Posterior cingulate gyrus (tissue), 11 donors: ENCODE results near the gene GJA9.

Experiments
- DNase-seq, 10 donors: peaks; one replicate each; pipeline versions ENCODE4 v3.0.0 to v3.0.0-alpha.2; 2020 to 2021; ENCODE audit warnings: mixed read lengths in 3 of 10
- intact Hi-C: fragments of 100-400 bp; cut with DNase I; formaldehyde crosslinking; loops from one replicate; pipeline ENCODE4 v1.15.1; 2023

GJA9 gene

GRCh38 chr1:38834221-38834782, 47.1 kb downstream of the GJA9 start:
- intact Hi-C loops = no loop called here

DNA sequence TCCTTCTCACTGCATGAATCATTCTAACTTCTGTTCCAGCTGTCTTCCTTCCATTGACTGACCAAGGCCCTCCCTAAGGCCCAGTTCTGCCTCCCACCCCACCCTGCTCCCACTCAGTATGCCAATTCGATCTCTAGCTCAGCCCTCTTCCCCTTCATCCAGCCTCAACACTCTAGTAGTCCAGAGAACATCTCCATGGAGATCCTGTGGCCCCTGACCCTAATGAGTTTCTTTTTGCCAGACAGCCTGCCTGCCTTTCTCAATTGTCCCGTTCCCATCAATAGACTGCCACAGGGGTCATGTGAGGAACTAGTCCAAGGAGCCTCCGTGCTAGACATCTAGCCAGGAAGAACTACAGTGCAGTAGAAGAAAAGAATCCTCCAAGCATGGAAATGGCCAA, 48.2 kb downstream of the GJA9 start:
- no peak for DNase-seq
- intact Hi-C loops = no loop called here

More at GRCh38 chr1:38834221-38834782, 47.1 kb downstream of the GJA9 start:
- no peak for DNase-seq

DNA sequence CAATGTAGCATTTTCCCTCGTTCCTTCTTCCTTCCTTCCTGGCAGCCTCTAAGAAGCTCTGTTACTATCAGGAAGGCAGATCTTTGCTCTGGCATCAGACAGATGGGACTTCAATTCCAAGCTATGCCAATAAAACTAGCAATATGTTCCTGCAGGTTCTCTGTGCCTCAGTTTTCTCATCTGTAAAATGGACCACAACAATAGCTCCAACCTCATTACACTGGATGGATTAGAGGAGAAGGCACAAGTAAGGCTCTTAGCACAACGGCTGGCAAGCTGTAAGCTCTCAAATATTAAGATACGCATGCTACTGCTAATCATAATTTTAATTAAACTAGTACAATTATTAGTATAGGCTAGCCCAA, 49.0 kb downstream of the GJA9 start:
- intact Hi-C loops = no loop called here
- no peak for DNase-seq

DNA sequence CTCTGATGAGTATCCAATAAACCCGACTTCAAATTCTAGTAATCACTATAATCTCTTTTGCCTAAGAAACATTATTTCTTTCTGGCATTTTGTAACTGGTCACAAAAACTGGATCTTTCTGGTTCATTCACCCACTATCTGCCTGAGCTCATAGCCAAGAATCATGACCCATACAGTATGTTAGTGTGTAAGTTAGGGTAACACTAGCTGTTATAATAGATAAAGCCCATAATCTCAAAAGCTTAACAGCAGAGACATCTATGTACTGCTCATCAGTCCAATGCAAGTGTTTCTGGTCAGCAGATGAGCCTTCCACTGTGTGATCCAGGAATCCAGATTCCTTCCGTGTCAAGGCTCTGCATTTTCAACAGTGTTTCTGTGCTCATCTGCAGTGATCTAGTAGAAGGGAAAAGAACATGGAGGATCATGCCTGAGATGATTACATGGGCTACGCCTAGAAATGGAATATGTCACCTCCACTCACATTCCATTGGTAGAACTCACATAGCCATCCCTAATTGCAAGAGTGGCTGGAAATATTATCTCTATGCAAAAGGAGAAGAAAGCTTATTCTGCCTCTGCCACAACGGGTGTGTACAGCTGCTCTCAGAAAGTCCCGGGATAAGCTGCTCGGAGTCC, 49.5 kb downstream of the GJA9 start:
- intact Hi-C loops = no loop called here
- DNase-seq = no peak

- DNase-seq = no peak
Measured at GRCh38 chr1:38829368-38829767, 52.0 kb downstream of the GJA9 start.

GRCh38 chr1:38827318-38827717, 54.1 kb downstream of the GJA9 start:
- intact Hi-C loops = no loop called here
- DNase-seq = no peak

More at GRCh38 chr1:38829368-38829767, 52.0 kb downstream of the GJA9 start:
- intact Hi-C loops = no loop called here

- intact Hi-C loops = no loop called here
Measured at GRCh38 chr1:38826886-38827285, 54.5 kb downstream of the GJA9 start.

DNA sequence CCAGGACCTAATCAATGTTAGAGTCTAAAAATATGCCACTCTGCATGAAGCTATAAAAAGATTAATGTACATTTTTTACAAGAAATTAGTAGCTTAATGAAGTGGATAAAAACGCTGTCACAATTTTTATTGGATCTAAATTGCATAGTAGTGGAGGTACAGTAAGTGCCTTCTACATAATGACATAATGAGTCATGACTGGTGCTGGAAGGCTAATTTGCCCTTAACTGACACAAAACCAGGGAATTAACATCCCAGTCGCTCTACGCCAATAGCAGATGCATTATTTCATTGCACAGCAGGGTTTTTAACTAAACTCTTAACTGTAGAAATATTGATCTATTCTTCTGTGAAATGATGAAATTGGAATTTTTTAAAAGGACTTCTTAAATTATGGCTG, 55.1 kb downstream of the GJA9 start:
- intact Hi-C loops = no loop called here
- DNase-seq = no peak

More at GRCh38 chr1:38826886-38827285, 54.5 kb downstream of the GJA9 start:
- DNase-seq = no peak
